ENCODE measurements around the gene AAGAB.

- no peak for TF ChIP-seq CTCF (conservative IDR thresholded peaks at IDR 0.05 in 1 of 2, IDR thresholded peaks at IDR 0.05 in 1 of 2; ENCODE audit: low read depth in 1 of 2, low read length in 2 of 2)
- no peak for TF ChIP-seq EZH2 (IDR thresholded peaks at IDR 0.05; ENCODE audit: low read length, missing control alignments)
Observed at GRCh38 chr15:67228286-67228685, 26.2 kb downstream of the AAGAB start.

Data from fibroblast of lung (primary cell).